Neuronal stem cell (in vitro differentiated cells): ENCODE results near the gene DCLRE1C.

Experiments
- DNase-seq: peaks from one replicate; pipeline ENCODE4 v3.0.0-alpha.2; 2013; ENCODE audit warnings: low spot score
- H2AFZ ChIP-seq: one replicate; pipeline ENCODE4 v1.6.1; 2013; ENCODE audit warnings: mild to moderate bottlenecking, low read length, inconsistent platforms
- H2AK5ac ChIP-seq: 2 replicates; pipeline ENCODE4 v1.6.1; 2013; ENCODE audit warnings: low read depth, mild to moderate bottlenecking, inconsistent platforms, low read length, moderate library complexity, mixed read lengths
- H2BK120ac ChIP-seq: 2 replicates; pipeline ENCODE4 v1.6.1; 2013; ENCODE audit warnings: low read depth, mild to moderate bottlenecking, inconsistent platforms, low read length, moderate library complexity, mixed read lengths
- H2BK12ac ChIP-seq: one replicate; pipeline ENCODE4 v1.6.1; 2013; ENCODE audit warnings: low read length, inconsistent platforms
- H2BK15ac ChIP-seq: 2 replicates; pipeline ENCODE4 v1.6.1; 2013; ENCODE audit warnings: mild to moderate bottlenecking, low read length, inconsistent platforms, mixed read lengths
- H2BK5ac ChIP-seq: one replicate; pipeline ENCODE4 v1.6.1; 2013; ENCODE audit warnings: inconsistent platforms, mild to moderate bottlenecking, low read length, moderate library complexity
- H3K14ac ChIP-seq: one replicate; pipeline ENCODE4 v1.6.1; 2013; ENCODE audit warnings: low read length, inconsistent platforms
- H3K18ac ChIP-seq: 2 replicates; pipeline ENCODE4 v1.6.1; 2013; ENCODE audit warnings: low read length, inconsistent platforms
- H3K23ac ChIP-seq: 2 replicates; pipeline ENCODE4 v1.6.1; 2013; ENCODE audit warnings: low read depth, mild to moderate bottlenecking, mixed read lengths, low read length, inconsistent platforms; ENCODE audit not compliant: poor library complexity
- H3K27ac ChIP-seq: replicated peaks from 3 replicates; pipeline ENCODE4 v1.5.1; 2013; ENCODE audit warnings: low read length, inconsistent platforms
- H3K27me3 ChIP-seq, 3 experiments: 2 replicates each; pipeline ENCODE4 v1.6.1; 2013; ENCODE audit warnings: low read length in 3 of 3, mild to moderate bottlenecking in 2 of 3, inconsistent platforms in 1 of 3, low read depth in 1 of 3, mixed read lengths in 1 of 3, moderate library complexity in 1 of 3; ENCODE audit not compliant: control insufficient read depth in 3 of 3, insufficient read depth in 3 of 3
- H3K36me3 ChIP-seq, 2 donors: replicated peaks in 1 of 2; 2 replicates each; pipeline ENCODE4 v1.6.1; 2013; ENCODE audit warnings: low read length in 2 of 2; ENCODE audit not compliant: control insufficient read depth in 2 of 2, insufficient read depth in 2 of 2
- H3K4ac ChIP-seq: 2 replicates; pipeline ENCODE4 v1.6.1; 2013; ENCODE audit warnings: inconsistent platforms, mild to moderate bottlenecking, low read length, moderate library complexity
- H3K4me1 ChIP-seq, 2 donors: 1 replicate in 1 of 2; 2 replicates in 1 of 2; pipeline ENCODE4 v1.6.1; 2013; ENCODE audit warnings: low read length in 2 of 2, low read depth in 1 of 2; ENCODE audit not compliant: control insufficient read depth in 2 of 2, insufficient read depth in 1 of 2
- H3K4me2 ChIP-seq: one replicate; pipeline ENCODE4 v1.6.1; 2013; ENCODE audit warnings: mild to moderate bottlenecking, low read length, inconsistent platforms; ENCODE audit not compliant: insufficient read depth, poor library complexity, severe bottlenecking
- H3K4me3 ChIP-seq, 2 donors: 2 replicates each; pipeline ENCODE4 v1.5.1; 2013; ENCODE audit warnings: low read length in 2 of 2, mild to moderate bottlenecking in 2 of 2, inconsistent platforms in 1 of 2, moderate library complexity in 1 of 2
- H3K79me1 ChIP-seq: one replicate; pipeline ENCODE4 v1.6.1; 2013; ENCODE audit warnings: low read depth, mild to moderate bottlenecking, inconsistent platforms, low read length, moderate library complexity
- H3K9ac ChIP-seq: one replicate; pipeline ENCODE4 v1.6.1; 2013; ENCODE audit warnings: mild to moderate bottlenecking, low read depth, low read length, inconsistent platforms; ENCODE audit not compliant: poor library complexity
- H3K9me3 ChIP-seq, 2 donors: replicated peaks in 1 of 2; 2 replicates each; pipeline versions ENCODE3 to v1.6.1; 2013; ENCODE audit warnings: low read length in 2 of 2, mild to moderate bottlenecking in 2 of 2, inconsistent platforms in 1 of 2, low read depth in 1 of 2, mixed read lengths in 1 of 2, moderate library complexity in 1 of 2; ENCODE audit not compliant: control insufficient read depth in 2 of 2, insufficient read depth in 1 of 2
- H4K8ac ChIP-seq: one replicate; pipeline ENCODE4 v1.6.1; 2013; ENCODE audit warnings: low read depth, mild to moderate bottlenecking, inconsistent platforms, low read length, moderate library complexity
- H4K91ac ChIP-seq: one replicate; pipeline ENCODE4 v1.6.1; 2013; ENCODE audit warnings: low read length, low read depth, mild to moderate bottlenecking, inconsistent platforms; ENCODE audit not compliant: poor library complexity
- WGBS, 2 donors: extraction: QIAGEN DNeasy Blood & Tissue Kit; methylation state at CpG; one replicate each; pipeline ENCODE4 v1.1.7; 2013; ENCODE audit warnings: missing lambda C conversion rate in 2 of 2, mixed read lengths in 1 of 2; ENCODE audit not compliant: insufficient read length in 2 of 2, insufficient replicate concordance in 1 of 2; ENCODE audit errors: extremely low coverage in 2 of 2; 5-methylcytosine and 5-hydroxymethylcytosine counted together

The DCLRE1C gene

GRCh38 chr10:14952851-14953423, 959 bp downstream of the DCLRE1C start:
- DNase-seq = peak; percentile 30
- Histone ChIP-seq H4K8ac (no peak overlapping the region), H3K4me2 (peak overlapping the region; percentile 83), H3K4me1 (peaks cover 2 to 3% of the 10 kb centered on the region in 2 donors), H2AK5ac (no peak overlapping the region), H3K9ac (no peak overlapping the region), H3K36me3 (peaks cover 0 to 24% of the 10 kb centered on the region in 2 donors), H3K4me3 (peak overlapping the region; percentile 82 to 84), H3K79me1 (no peaks in the 10 kb centered on the region), H2BK5ac (no peak overlapping the region), H3K14ac (no peak overlapping the region), H3K18ac (no peak overlapping the region), H2BK12ac (no peak overlapping the region), H3K4ac (no peak overlapping the region), H4K91ac (no peak overlapping the region), H2BK15ac (no peak overlapping the region), H3K27ac (no peak overlapping the region), H3K27me3 (no peaks in the 10 kb centered on the region), H3K9me3 (no peaks in the 10 kb centered on the region), H2AFZ (peak overlapping the region; percentile 95), H3K23ac (no peak overlapping the region), H2BK120ac (no peak overlapping the region)
- no CpG with 5 or more reads among the region's 10 CpGs for WGBS, 2 donors

DNA sequence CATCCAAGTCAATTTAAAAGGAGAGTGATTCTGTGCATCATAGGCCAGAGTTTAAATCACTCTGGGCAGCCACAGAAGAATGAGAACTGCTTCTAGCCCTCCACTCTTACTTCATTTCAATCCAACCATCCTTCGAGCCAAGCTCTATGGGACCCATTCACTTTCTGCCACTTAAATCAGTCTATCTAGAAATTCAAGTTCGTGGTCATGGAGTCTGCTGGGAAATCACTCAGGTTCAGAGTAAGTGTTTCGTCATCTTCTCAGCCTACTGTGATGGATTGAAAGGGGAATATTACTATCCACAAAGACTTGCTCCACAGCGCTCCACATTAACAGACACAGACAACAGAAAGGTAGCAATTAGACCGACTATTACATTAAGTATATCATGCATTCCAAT, 4.6 kb downstream of the DCLRE1C start:
- Histone ChIP-seq H3K36me3 (peaks cover 4 to 57% of the 10 kb centered on the region in 2 donors), H3K9me3 (no peaks in the 10 kb centered on the region), H2BK5ac (no peak overlapping the region), H2BK12ac (no peak overlapping the region), H3K27ac (no peak overlapping the region), H3K9ac (no peak overlapping the region), H3K27me3 (no peaks in the 10 kb centered on the region), H3K79me1 (no peaks in the 10 kb centered on the region), H3K4me3 (no peak overlapping the region), H2AFZ (no peak overlapping the region), H3K18ac (no peak overlapping the region), H2BK15ac (no peak overlapping the region), H3K23ac (no peak overlapping the region), H4K8ac (no peak overlapping the region), H3K4me1 (peaks cover 2 to 3% of the 10 kb centered on the region in 2 donors), H4K91ac (no peak overlapping the region), H3K4ac (no peak overlapping the region), H2AK5ac (no peak overlapping the region), H2BK120ac (no peak overlapping the region), H3K4me2 (no peak overlapping the region), H3K14ac (no peak overlapping the region)
- no peak for DNase-seq
- no CpG with 5 or more reads among the region's 5 CpGs for WGBS, 2 donors

- Histone ChIP-seq H3K4me2 (no peak overlapping the region), H4K91ac (no peak overlapping the region), H3K14ac (no peak overlapping the region), H3K27ac (no peak overlapping the region), H2BK5ac (no peak overlapping the region), H3K9me3 (no peaks in the 10 kb centered on the region), H3K18ac (no peak overlapping the region), H3K36me3 (peaks cover 4 to 74% of the 10 kb centered on the region in 2 donors), H3K4me1 (no peaks in the 10 kb centered on the region), H2AK5ac (no peak overlapping the region), H2BK12ac (no peak overlapping the region), H2BK120ac (no peak overlapping the region), H2AFZ (no peak overlapping the region), H3K4me3 (no peak overlapping the region), H3K9ac (no peak overlapping the region), H3K27me3 (no peaks in the 10 kb centered on the region), H3K4ac (no peak overlapping the region), H4K8ac (no peak overlapping the region), H3K23ac (no peak overlapping the region), H2BK15ac (no peak overlapping the region), H3K79me1 (no peaks in the 10 kb centered on the region)
- no CpG with 5 or more reads among the region's 1 CpG for whole genome bisulfite sequencing, 2 donors
- DNase-seq = no peak
Observed at GRCh38 chr10:14947268-14947667, 6.6 kb downstream of the DCLRE1C start.

DNA sequence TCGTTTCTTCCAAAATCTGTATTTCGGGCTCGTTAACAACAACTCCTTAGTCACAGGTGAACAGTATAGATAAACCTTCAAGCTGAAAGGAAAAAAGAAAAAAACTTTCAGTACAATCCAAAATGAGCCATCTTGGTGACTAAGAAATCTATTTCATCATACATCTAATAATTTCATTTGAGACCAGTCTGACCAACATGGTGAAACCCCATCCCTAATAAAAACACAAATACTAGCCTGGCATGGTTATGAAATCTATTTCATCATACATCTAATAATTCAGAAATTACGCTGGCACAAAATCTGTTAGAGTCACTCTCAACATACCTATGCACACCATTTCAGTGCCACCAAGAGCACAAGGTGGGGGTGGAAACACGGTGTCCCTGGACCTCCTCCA, 8.8 kb downstream of the DCLRE1C start:
- Histone ChIP-seq H3K79me1 (no peaks in the 10 kb centered on the region), H3K18ac (no peak overlapping the region), H3K27ac (no peak overlapping the region), H3K4me1 (no peaks in the 10 kb centered on the region), H4K91ac (no peak overlapping the region), H3K9ac (no peak overlapping the region), H3K36me3 (peaks cover 4 to 76% of the 10 kb centered on the region in 2 donors), H3K9me3 (no peaks in the 10 kb centered on the region), H3K27me3 (no peaks in the 10 kb centered on the region), H2AK5ac (no peak overlapping the region), H3K14ac (no peak overlapping the region), H2BK15ac (no peak overlapping the region), H2AFZ (no peak overlapping the region), H3K4ac (no peak overlapping the region), H4K8ac (no peak overlapping the region), H2BK12ac (no peak overlapping the region), H3K23ac (no peak overlapping the region), H2BK5ac (no peak overlapping the region), H3K4me2 (no peak overlapping the region), H3K4me3 (no peak overlapping the region), H2BK120ac (no peak overlapping the region)
- WGBS, 2 donors = 100% methylated on average over 2 of the region's 5 CpGs; no CpG with 5 or more reads in 1 of the 2 donors
- no peak for DNase-seq
